MCF 10A (cell line): ENCODE results near the gene PODXL2. TPM values are rescaled to one million over a fixed set of nuclear protein-coding genes. Genes with fewer than 3 reads are reported as not detected.
"Not testable (repeated sequence)": the region's sequence is repeated elsewhere in the genome, so short reads cannot be mapped to it uniquely, and the experiment has no call there.

ENCODE experiments used
- BruUV-seq: library from RNA; stranded (reverse); fragments of 400-500 nt; replicated peaks from 2 replicates; lab custom pipeline; 2021; lab: Mats Ljungman, UMichigan
- CTCF ChIA-PET: fragments of 300-600 bp; sonication (Branson Sonifier 250); formaldehyde crosslinking; extraction: SDS; loops from one replicate; lab custom pipeline; 2021; ENCODE audit warnings: antibody characterized with exemption, inconsistent platforms; lab: Yijun Ruan, JAX
- POLR2A ChIA-PET: fragments of 300-600, 350-650 bp; sonication (Branson Sonifier 250); formaldehyde crosslinking; extraction: SDS; loops from one replicate; lab custom pipeline; 2020; ENCODE audit warnings: antibody characterized with exemption, inconsistent platforms; lab: Yijun Ruan, JAX
- DNase-seq: peaks from one replicate; pipeline ENCODE4 v3.0.0-alpha.2; 2018; ENCODE audit not compliant: unreplicated experiment
- H3K27ac Mint-ChIP-seq: one replicate; pipeline ENCODE4 v1.8.0; 2022; ENCODE audit warnings: mild to moderate bottlenecking, low read depth, mixed read lengths; ENCODE audit not compliant: unreplicated experiment
- H3K27me3 Mint-ChIP-seq: one replicate; pipeline ENCODE4 v1.8.0; 2022; ENCODE audit warnings: mixed read lengths; ENCODE audit not compliant: insufficient read depth, unreplicated experiment
- H3K36me3 Mint-ChIP-seq: one replicate; pipeline ENCODE4 v1.8.0; 2022; ENCODE audit warnings: mild to moderate bottlenecking, moderate library complexity, mixed read lengths; ENCODE audit not compliant: insufficient read depth, unreplicated experiment
- H3K4me1 Mint-ChIP-seq: one replicate; pipeline ENCODE4 v1.8.0; 2022; ENCODE audit warnings: mixed read lengths; ENCODE audit not compliant: insufficient read depth, unreplicated experiment
- H3K4me3 Mint-ChIP-seq: one replicate; pipeline ENCODE4 v1.8.0; 2022; ENCODE audit warnings: mild to moderate bottlenecking, moderate library complexity, mixed read lengths; ENCODE audit not compliant: unreplicated experiment
- H3K9me3 Mint-ChIP-seq: one replicate; pipeline ENCODE4 v1.8.0; 2022; ENCODE audit warnings: mixed read lengths; ENCODE audit not compliant: unreplicated experiment
- intact Hi-C: fragments of 100-400 bp; cut with micrococcal nuclease; formaldehyde crosslinking; loops from 2 replicates; pipeline ENCODE4 v1.14.1; 2022
- total RNA-seq: library from RNA; stranded (reverse); gene quantifications from 2 replicates; pipeline ENCODE4 v1.2.3, GENCODE V29; 2022
- TF ChIP-seq, protein P1 (sequence below): fragments of 200-600 bp; IDR thresholded peaks from one replicate; pipeline ENCODE4 v1.8.0; 2022; ENCODE audit warnings: antibody characterized with exemption, mild to moderate bottlenecking; ENCODE audit not compliant: unreplicated experiment

PODXL2 gene
- total RNA-seq, 1 experiment from 2014 or later, result 10.1 TPM

DNA sequence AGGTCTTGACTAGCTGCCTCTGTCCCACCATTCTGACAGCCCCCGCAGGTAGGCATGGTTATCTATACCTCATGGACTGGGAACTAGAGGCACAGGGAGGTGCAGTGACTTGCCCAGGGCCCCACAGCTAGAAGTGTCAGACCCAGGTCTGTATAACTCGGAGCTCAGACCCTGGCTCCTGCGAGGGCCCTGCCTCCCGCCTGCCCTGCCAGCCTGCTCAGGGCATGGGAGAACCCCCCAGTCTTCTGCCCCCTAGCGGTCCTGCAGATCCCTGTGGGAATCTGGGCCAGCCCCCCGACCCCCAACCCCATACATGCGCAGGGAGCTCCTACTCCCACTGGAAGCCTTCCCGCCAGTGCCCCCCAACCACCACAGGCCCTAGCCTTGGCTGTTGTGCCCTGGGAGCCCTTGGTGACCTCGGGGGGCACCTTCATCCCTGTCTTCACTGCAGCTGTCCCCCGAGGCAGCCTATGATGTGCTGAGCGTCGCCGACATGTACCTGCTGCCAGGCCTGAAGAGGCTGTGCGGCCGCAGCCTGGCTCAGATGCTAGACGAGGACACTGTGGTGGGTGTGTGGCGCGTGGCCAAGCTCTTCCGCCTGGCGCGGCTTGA, 50.7 kb downstream of the PODXL2 start:
- POLR2A ChIA-PET, result interaction anchor here (0.7 to 1.1 kb wide), 4 partner anchors 11 to 544 kb away, joined by 3 read pairs; no protein-coding TSS in a partner anchor

DNA sequence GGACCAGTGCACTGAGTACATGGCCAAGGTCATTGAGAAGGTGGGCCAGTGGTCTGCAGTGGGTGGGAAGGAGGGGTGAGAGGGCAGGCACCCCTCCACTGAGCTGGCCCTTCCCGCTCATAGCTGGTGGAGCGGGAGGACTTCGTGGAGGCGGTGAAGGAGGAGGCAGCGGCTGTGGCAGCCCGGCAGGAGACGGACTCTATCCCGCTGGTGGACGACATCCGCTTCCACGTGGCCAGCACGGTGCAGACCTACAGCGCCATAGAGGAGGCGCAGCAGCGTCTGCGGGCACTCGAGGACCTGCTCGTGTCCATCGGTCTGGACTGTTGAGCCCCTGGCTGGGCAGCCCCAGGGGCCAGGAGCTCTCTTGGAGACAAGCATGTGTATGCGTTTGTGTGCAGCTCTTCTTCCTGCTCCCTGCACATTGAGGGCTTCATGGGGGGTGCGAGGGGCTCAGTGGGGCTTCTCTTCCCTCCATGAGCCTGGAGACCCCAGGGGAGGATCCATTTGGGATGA, 51.2 kb downstream of the PODXL2 start:
- Mint-ChIP-seq H3K36me3 (no peaks in the 10 kb centered on the region), H3K4me3 (no peak overlapping the region), H3K9me3 (no peaks in the 10 kb centered on the region), H3K27me3 (no peaks in the 10 kb centered on the region), H3K27ac (no peak overlapping the region), H3K4me1 (peaks cover 16% of the 10 kb centered on the region)
- TF ChIP-seq, protein P1, sequence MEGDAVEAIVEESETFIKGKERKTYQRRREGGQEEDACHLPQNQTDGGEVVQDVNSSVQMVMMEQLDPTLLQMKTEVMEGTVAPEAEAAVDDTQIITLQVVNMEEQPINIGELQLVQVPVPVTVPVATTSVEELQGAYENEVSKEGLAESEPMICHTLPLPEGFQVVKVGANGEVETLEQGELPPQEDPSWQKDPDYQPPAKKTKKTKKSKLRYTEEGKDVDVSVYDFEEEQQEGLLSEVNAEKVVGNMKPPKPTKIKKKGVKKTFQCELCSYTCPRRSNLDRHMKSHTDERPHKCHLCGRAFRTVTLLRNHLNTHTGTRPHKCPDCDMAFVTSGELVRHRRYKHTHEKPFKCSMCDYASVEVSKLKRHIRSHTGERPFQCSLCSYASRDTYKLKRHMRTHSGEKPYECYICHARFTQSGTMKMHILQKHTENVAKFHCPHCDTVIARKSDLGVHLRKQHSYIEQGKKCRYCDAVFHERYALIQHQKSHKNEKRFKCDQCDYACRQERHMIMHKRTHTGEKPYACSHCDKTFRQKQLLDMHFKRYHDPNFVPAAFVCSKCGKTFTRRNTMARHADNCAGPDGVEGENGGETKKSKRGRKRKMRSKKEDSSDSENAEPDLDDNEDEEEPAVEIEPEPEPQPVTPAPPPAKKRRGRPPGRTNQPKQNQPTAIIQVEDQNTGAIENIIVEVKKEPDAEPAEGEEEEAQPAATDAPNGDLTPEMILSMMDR, result no peak
- POLR2A ChIA-PET, result interaction anchor here (0.7 kb wide), 1 partner anchor 15 kb away, joined by 3 read pairs; no protein-coding TSS in a partner anchor
- CTCF ChIA-PET, result interaction anchor here (1.3 to 3.3 kb wide), 2 partner anchors 11 to 14 kb away, joined by 5 to 15 read pairs; no protein-coding TSS in a partner anchor
- intact Hi-C loops, result no loop called here
- no TSS peak for BruUV-seq
- DNase-seq, result no peak

More for the DNA sequence above, 50.7 kb downstream of the PODXL2 start:
- no peaks in the 10 kb centered on the region for H3K27me3 Mint-ChIP-seq
- H3K9me3 Mint-ChIP-seq, result no peaks in the 10 kb centered on the region
- no peak overlapping the region for H3K27ac Mint-ChIP-seq
- no peak overlapping the region for H3K4me3 Mint-ChIP-seq
- TF ChIP-seq, protein P1, result no peak
- CTCF ChIA-PET, result interaction anchor here (0.6 to 3.3 kb wide), 5 partner anchors 11 to 337 kb away, joined by 3 to 15 read pairs (median 5); no protein-coding TSS in a partner anchor
- DNase-seq, result no peak
- intact Hi-C loops, result no loop called here
- no TSS peak for BruUV-seq
- peaks cover 19% of the 10 kb centered on the region for H3K4me1 Mint-ChIP-seq
- no peaks in the 10 kb centered on the region for H3K36me3 Mint-ChIP-seq

DNA sequence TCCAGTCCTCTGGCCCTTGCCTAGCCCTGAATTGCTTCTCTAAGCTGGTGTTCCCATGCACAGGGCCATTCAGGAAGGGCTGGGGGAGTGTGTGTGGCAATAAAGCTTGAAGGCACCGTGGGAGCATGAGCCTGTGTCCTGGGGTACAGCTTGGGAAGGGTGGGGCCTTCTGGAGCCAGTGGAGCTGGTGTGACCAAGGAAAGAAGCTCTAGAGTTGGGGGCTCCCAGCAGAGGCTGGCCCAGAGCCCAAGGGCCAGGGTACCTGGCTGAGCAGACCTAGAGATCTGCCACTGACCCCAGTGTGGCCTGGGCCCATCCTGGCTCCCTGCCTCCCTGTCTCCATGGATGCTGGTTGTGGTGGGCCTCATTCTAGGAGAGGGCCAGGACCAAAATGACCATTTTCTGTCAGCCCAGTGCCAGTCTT, 51.8 kb downstream of the PODXL2 start:
- POLR2A ChIA-PET, result no interaction called here
- Mint-ChIP-seq H3K36me3 (no peaks in the 10 kb centered on the region), H3K27ac (no peak overlapping the region), H3K4me1 (peaks cover 16% of the 10 kb centered on the region), H3K4me3 (no peak overlapping the region), H3K9me3 (no peaks in the 10 kb centered on the region), H3K27me3 (no peaks in the 10 kb centered on the region)
- intact Hi-C loops, result no loop called here
- no peak for DNase-seq
- no TSS peak for BruUV-seq
- CTCF ChIA-PET, result interaction anchor here (0.7 to 3.3 kb wide), 2 partner anchors 10 to 14 kb away, joined by 3 to 15 read pairs; no protein-coding TSS in a partner anchor
- TF ChIP-seq, protein P1, result no peak

DNA sequence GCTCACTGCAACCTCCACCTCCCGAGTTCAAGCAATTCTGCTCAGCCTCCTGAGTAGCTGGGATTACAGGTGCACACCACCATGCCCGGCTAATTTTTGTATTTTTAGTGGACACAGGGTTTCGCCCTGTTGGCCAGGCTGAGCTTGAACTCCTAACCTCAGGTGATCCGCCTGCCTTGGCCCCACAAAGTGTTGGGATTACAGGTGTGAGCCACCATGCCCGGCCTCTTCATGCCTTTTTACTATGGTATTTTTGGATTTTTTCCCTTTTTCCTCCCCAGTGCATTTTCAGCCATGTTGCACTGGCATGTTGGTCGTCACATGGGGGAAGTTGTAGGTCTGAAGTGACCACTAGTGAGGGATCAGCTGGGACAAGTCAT, 53.2 kb downstream of the PODXL2 start:
- H3K9me3 Mint-ChIP-seq, H3K36me3 Mint-ChIP-seq, H3K4me3 Mint-ChIP-seq, H3K27me3 Mint-ChIP-seq, intact Hi-C loops, BruUV-seq, H3K27ac Mint-ChIP-seq, DNase-seq: not testable (repeated sequence)
- H3K4me1 Mint-ChIP-seq, result peaks cover 16% of the 10 kb centered on the region
- ChIA-PET POLR2A (interaction anchor here (0.6 to 2.4 kb wide), 2 partner anchors 91 to 277 kb away, joined by 3 to 11 read pairs; partner anchors contain the start of gene TPRA1), CTCF (interaction anchor here (0.6 to 1.4 kb wide), 3 partner anchors 31 to 1002 kb away, joined by 3 read pairs; no protein-coding TSS in a partner anchor)
